ENCODE measurements around the gene ELL2.

The ELL2 gene

GRCh38 chr5:96001262-96001661 is 39.6 kb upstream of the ELL2 start:
- peak; percentile 32 for DNase-seq (ENCODE audit: low read depth)
- no peak overlapping the region for H3K4me3 ChIP-seq (ENCODE audit: low read length)
- TF ChIP-seq, protein P1, sequence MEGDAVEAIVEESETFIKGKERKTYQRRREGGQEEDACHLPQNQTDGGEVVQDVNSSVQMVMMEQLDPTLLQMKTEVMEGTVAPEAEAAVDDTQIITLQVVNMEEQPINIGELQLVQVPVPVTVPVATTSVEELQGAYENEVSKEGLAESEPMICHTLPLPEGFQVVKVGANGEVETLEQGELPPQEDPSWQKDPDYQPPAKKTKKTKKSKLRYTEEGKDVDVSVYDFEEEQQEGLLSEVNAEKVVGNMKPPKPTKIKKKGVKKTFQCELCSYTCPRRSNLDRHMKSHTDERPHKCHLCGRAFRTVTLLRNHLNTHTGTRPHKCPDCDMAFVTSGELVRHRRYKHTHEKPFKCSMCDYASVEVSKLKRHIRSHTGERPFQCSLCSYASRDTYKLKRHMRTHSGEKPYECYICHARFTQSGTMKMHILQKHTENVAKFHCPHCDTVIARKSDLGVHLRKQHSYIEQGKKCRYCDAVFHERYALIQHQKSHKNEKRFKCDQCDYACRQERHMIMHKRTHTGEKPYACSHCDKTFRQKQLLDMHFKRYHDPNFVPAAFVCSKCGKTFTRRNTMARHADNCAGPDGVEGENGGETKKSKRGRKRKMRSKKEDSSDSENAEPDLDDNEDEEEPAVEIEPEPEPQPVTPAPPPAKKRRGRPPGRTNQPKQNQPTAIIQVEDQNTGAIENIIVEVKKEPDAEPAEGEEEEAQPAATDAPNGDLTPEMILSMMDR (conservative IDR thresholded peaks at IDR 0.05; ENCODE audit: low read length): no peak

DNA sequence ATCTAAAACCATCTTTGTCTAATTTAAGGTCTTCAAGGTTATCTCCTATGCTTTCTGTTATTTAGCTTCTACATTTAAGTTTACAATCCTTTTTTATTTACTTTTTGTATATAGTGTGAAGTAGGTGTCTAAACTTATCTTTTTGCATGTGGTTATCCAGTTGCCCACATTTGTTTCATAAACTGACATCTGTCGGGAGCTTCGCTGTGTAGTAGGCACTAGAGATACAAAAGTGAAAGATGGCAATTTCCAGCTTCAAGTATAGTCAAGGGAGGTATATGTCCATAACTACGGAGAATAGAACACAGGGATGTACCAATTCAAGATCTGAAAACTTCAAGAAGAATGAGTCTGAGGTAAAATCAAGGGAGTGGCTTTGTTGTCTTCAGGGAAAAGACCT is 38.7 kb upstream of the ELL2 start:
- H3K4me3 ChIP-seq (ENCODE audit: low read length): no peak overlapping the region
- TF ChIP-seq, protein P1 (conservative IDR thresholded peaks at IDR 0.05; ENCODE audit: low read length): no peak
- no peak for DNase-seq (ENCODE audit: low read depth)

DNA sequence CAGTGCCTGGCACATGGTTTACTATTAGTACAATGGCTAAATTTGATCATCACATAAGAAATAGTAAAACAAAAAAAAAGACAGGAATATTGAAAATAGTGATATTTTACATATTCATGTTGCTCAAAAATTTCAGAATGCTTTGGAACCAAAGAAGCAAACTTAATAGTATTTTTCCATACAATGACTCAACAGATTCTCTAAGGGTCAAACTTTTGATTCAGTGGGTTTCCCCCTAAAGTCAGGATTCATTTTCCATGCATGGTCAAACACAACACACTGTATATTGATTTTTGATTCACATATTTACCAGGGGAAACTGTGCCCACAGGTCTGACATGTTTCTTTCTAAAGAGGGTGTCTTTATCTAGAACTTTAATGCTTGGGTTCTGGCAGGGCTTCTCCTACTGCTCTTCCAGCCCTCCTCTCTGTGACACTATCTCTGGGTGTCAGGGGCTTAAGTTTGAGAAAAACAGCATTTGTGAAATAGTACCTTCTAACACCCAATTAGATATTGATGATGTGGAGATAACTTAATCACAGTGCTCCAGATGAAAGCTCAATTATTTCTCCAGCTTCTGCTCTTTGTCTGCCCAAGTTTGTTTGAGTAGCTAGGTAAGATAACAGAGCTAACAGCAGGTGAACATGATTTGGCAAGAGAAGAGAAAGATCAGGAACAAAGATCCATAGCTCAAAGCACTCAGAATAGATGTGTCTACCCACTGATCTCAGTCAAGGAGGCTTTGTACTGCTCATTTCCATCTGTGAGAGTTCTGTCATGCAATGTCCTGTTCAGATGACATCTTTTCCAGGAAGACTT is 35.5 kb upstream of the ELL2 start:
- DNase-seq (ENCODE audit: low read depth): no peak
- no peak overlapping the region for H3K4me3 ChIP-seq (ENCODE audit: low read length)
- TF ChIP-seq, protein P1 (conservative IDR thresholded peaks at IDR 0.05; ENCODE audit: low read length): no peak

- no peak overlapping the region for H3K4me3 ChIP-seq (ENCODE audit: low read length)
- TF ChIP-seq, protein P1 (conservative IDR thresholded peaks at IDR 0.05; ENCODE audit: low read length): no peak
- DNase-seq (ENCODE audit: low read depth): no peak
Measured at GRCh38 chr5:95995962-95996489, 34.4 kb upstream of the ELL2 start.

DNA sequence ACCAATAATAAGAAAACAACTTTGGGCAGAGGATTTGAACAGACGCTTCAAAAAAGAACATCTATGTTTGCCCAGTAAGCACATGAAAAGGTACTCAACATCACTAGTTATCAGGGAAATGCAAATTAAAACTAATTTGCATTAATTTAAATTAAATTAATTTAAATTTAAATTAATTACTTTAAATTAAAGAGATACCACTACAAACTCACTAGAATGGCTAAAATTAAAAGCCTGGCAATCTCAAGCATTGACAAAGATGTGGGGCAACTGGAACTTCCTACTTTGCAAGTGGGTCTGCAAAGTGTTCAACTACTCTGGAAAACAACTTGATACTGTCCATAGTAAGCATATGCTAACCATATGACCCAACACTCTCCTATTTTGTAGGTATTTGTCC is 32.1 kb upstream of the ELL2 start:
- DNase-seq (ENCODE audit: low read depth): no peak
- TF ChIP-seq, protein P1 (conservative IDR thresholded peaks at IDR 0.05; ENCODE audit: low read length): no peak
- no peak overlapping the region for H3K4me3 ChIP-seq (ENCODE audit: low read length)

- DNase-seq (ENCODE audit: low read depth): no peak
- no peak overlapping the region for H3K4me3 ChIP-seq (ENCODE audit: low read length)
- TF ChIP-seq, protein P1 (conservative IDR thresholded peaks at IDR 0.05; ENCODE audit: low read length): no peak
Measured at GRCh38 chr5:95993266-95993665, 31.6 kb upstream of the ELL2 start.
